NCI-H2171 treated with DMSO at 0.1 percent for 48 hours (cell line): ENCODE results near the gene KDM4D.
"Not testable (repeated sequence)": the region's sequence is repeated elsewhere in the genome, so short reads cannot be mapped to it uniquely, and the experiment has no call there.

ENCODE experiments used
- DNase-seq: peaks from one replicate; lab custom pipeline; 2025; lab: John Stamatoyannopoulos, UW

The KDM4D gene

GRCh38 chr11:95035316-95035715 lies 61.8 kb downstream of the KDM4D start:
- peak; percentile 70 for DNase-seq

GRCh38 chr11:95037356-95038035 lies 64.0 kb downstream of the KDM4D start:
- DNase-seq: not testable (repeated sequence)

GRCh38 chr11:95042239-95042638 lies 68.7 kb downstream of the KDM4D start:
- DNase-seq: no peak

- no peak for DNase-seq
Observed at GRCh38 chr11:95042906-95043305, 69.4 kb downstream of the KDM4D start.

- DNase-seq: no peak
Observed at GRCh38 chr11:95044010-95044409, 70.5 kb downstream of the KDM4D start.

GRCh38 chr11:95045812-95046211 lies 72.3 kb downstream of the KDM4D start:
- no peak for DNase-seq
